H9 (cell line): ENCODE results near the gene IL21R. TPM values are rescaled to one million over a fixed set of nuclear protein-coding genes. Genes with fewer than 3 reads are reported as not detected.

Experiments used
- DNase-seq: peaks from one replicate; pipeline ENCODE4 v3.0.0-alpha.2; 2017
- H2AFZ ChIP-seq: one replicate; pipeline ENCODE4 v1.6.1; 2013; ENCODE audit warnings: mild to moderate bottlenecking, low read length, control low read depth, moderate library complexity
- H2AK5ac ChIP-seq: 2 replicates; pipeline ENCODE4 v1.6.1; 2013; ENCODE audit warnings: low read length, control low read depth, mixed read lengths; ENCODE audit not compliant: insufficient read length
- H2BK120ac ChIP-seq: one replicate; pipeline ENCODE4 v1.6.1; 2013; ENCODE audit warnings: low read depth, mild to moderate bottlenecking, low read length, control low read depth, inconsistent platforms; ENCODE audit not compliant: poor library complexity, severe bottlenecking
- H2BK12ac ChIP-seq: 2 replicates; pipeline ENCODE4 v1.6.1; 2013; ENCODE audit warnings: low read length, control low read depth, mixed read lengths, low read depth; ENCODE audit not compliant: insufficient read length
- H2BK15ac ChIP-seq: 2 replicates; pipeline ENCODE4 v1.6.1; 2013; ENCODE audit warnings: low read depth, low read length, control low read depth
- H2BK20ac ChIP-seq: one replicate; pipeline ENCODE4 v1.6.1; 2013; ENCODE audit warnings: low read depth, mild to moderate bottlenecking, low read length, control low read depth, inconsistent platforms; ENCODE audit not compliant: poor library complexity, severe bottlenecking
- H2BK5ac ChIP-seq: 2 replicates; pipeline ENCODE4 v1.6.1; 2013; ENCODE audit warnings: low read length, control low read depth, mixed read lengths; ENCODE audit not compliant: insufficient read length
- H3K14ac ChIP-seq: 2 replicates; pipeline ENCODE4 v1.6.1; 2013; ENCODE audit warnings: low read length, control low read depth; ENCODE audit not compliant: insufficient read depth
- H3K18ac ChIP-seq: 2 replicates; pipeline ENCODE4 v1.6.1; 2013; ENCODE audit warnings: low read depth, mild to moderate bottlenecking, mixed read lengths, low read length, control low read depth; ENCODE audit not compliant: insufficient read length
- H3K23ac ChIP-seq: 2 replicates; pipeline ENCODE4 v1.6.1; 2013; ENCODE audit warnings: low read length, control low read depth, mixed read lengths, low read depth; ENCODE audit not compliant: insufficient read length
- H3K23me2 ChIP-seq: 2 replicates; pipeline ENCODE4 v1.6.1; 2013; ENCODE audit warnings: low read depth, mild to moderate bottlenecking, mixed read lengths, low read length, control low read depth; ENCODE audit not compliant: insufficient read length, poor library complexity, severe bottlenecking
- H3K27ac ChIP-seq: 2 replicates; pipeline ENCODE4 v1.5.1; 2013; ENCODE audit warnings: low read length, control low read depth, mixed read lengths, low read depth; ENCODE audit not compliant: insufficient read length
- H3K27me3 ChIP-seq: 2 replicates; pipeline ENCODE4 v1.6.1; 2013; ENCODE audit warnings: low read length, control low read depth, inconsistent platforms; ENCODE audit not compliant: insufficient read depth
- H3K4ac ChIP-seq: 2 replicates; pipeline ENCODE4 v1.6.1; 2013; ENCODE audit warnings: low read depth, mild to moderate bottlenecking, control low read depth, inconsistent platforms, low read length, moderate library complexity
- H3K4me1 ChIP-seq: 2 replicates; pipeline ENCODE4 v1.6.1; 2013; ENCODE audit warnings: low read length, control low read depth, inconsistent platforms; ENCODE audit not compliant: insufficient read depth
- H3K4me2 ChIP-seq: 2 replicates; pipeline ENCODE4 v1.6.1; 2013; ENCODE audit warnings: low read length, control low read depth, mixed read lengths; ENCODE audit not compliant: insufficient read length, insufficient read depth
- H3K56ac ChIP-seq: 2 replicates; pipeline ENCODE4 v1.6.1; 2013; ENCODE audit warnings: low read depth, mild to moderate bottlenecking, mixed read lengths, low read length, control low read depth; ENCODE audit not compliant: insufficient read length
- H3K79me1 ChIP-seq: 2 replicates; pipeline ENCODE4 v1.6.1; 2013; ENCODE audit warnings: low read depth, mild to moderate bottlenecking, moderate library complexity, low read length, control low read depth, inconsistent platforms; ENCODE audit not compliant: insufficient read depth, poor library complexity, severe bottlenecking
- H3K79me2 ChIP-seq: 2 replicates; pipeline ENCODE4 v1.6.1; 2013; ENCODE audit warnings: low read length, control low read depth, inconsistent platforms; ENCODE audit not compliant: insufficient read depth
- H3K9ac ChIP-seq: 2 replicates; pipeline ENCODE4 v1.6.1; 2013; ENCODE audit warnings: low read length, control low read depth, mixed read lengths; ENCODE audit not compliant: insufficient read length; ENCODE audit errors: extremely low read depth
- H3K9me3 ChIP-seq: one replicate; pipeline ENCODE4 v1.6.1; 2013; ENCODE audit warnings: low read depth, low read length, inconsistent platforms; ENCODE audit not compliant: control insufficient read depth
- H3T11ph ChIP-seq: one replicate; pipeline ENCODE4 v1.6.1; 2013; ENCODE audit warnings: mild to moderate bottlenecking, low read length, control low read depth, inconsistent platforms
- H4K20me1 ChIP-seq: one replicate; pipeline ENCODE4 v1.6.1; 2013; ENCODE audit not compliant: control insufficient read depth, insufficient read length, insufficient read depth
- H4K5ac ChIP-seq: 2 replicates; pipeline ENCODE4 v1.6.1; 2013; ENCODE audit warnings: low read depth, mild to moderate bottlenecking, mixed read lengths, low read length, control low read depth; ENCODE audit not compliant: insufficient read length
- H4K8ac ChIP-seq: replicated peaks from 2 replicates; pipeline ENCODE4 v1.6.1; 2013; ENCODE audit warnings: low read length, control low read depth, mixed read lengths, low read depth; ENCODE audit not compliant: insufficient read length
- H4K91ac ChIP-seq: 2 replicates; pipeline ENCODE4 v1.6.1; 2013; ENCODE audit warnings: low read depth, mild to moderate bottlenecking, moderate library complexity, mixed read lengths, low read length, control low read depth; ENCODE audit not compliant: insufficient read length
- H3K27ac Mint-ChIP-seq, 3 experiments: 2 replicates in 2 of 3; 3 replicates in 1 of 3; pipeline ENCODE4 v1.8.0; 2020 to 2021; ENCODE audit warnings: mixed read lengths in 3 of 3, mild to moderate bottlenecking in 1 of 3, moderate library complexity in 1 of 3
- H3K27me3 Mint-ChIP-seq: 2 replicates; pipeline ENCODE4 v1.8.0; 2021; ENCODE audit warnings: low read depth, mild to moderate bottlenecking, moderate library complexity, mixed read lengths
- H3K36me3 Mint-ChIP-seq, 3 experiments: 2 replicates in 2 of 3; 3 replicates in 1 of 3; pipeline ENCODE4 v1.8.0; 2020 to 2021; ENCODE audit warnings: low read depth in 3 of 3, mixed read lengths in 3 of 3; ENCODE audit not compliant: insufficient read depth in 1 of 3
- H3K4me1 Mint-ChIP-seq, 2 experiments: 2 replicates each; pipeline ENCODE4 v1.8.0; 2020; ENCODE audit warnings: mixed read lengths in 2 of 2
- H3K4me3 Mint-ChIP-seq, 2 experiments: 2 replicates in 1 of 2; 3 replicates in 1 of 2; pipeline ENCODE4 v1.8.0; 2020 to 2021; ENCODE audit warnings: mild to moderate bottlenecking in 2 of 2, mixed read lengths in 2 of 2, moderate library complexity in 1 of 2
- H3K9me3 Mint-ChIP-seq, 2 experiments: 2 replicates in 1 of 2; 3 replicates in 1 of 2; pipeline ENCODE4 v1.8.0; 2020; ENCODE audit warnings: mild to moderate bottlenecking in 2 of 2, mixed read lengths in 2 of 2, moderate library complexity in 1 of 2
- WGBS: extraction: QIAGEN DNeasy Blood & Tissue Kit; methylation state at CpG from one replicate; pipeline ENCODE4 v1.1.7; 2013; ENCODE audit warnings: missing lambda C conversion rate, low lambda C conversion rate, mixed read lengths; ENCODE audit not compliant: insufficient read length; ENCODE audit errors: extremely low coverage; 5-methylcytosine and 5-hydroxymethylcytosine counted together
- total RNA-seq: library from RNA; stranded (reverse); gene quantifications from 2 replicates; pipeline ENCODE4 v1.2.1, GENCODE V29; 2021
- TF ChIP-seq, protein P1 (sequence below): fragments of 200-600 bp; sonication (generic); conservative IDR thresholded peaks from 3 replicates; pipeline ENCODE4 v1.8.0; 2021; ENCODE audit warnings: antibody characterized with exemption, mild to moderate bottlenecking

Gene IL21R
- total RNA-seq, 1 experiment from 2014 or later, result 0.07 TPM

DNA sequence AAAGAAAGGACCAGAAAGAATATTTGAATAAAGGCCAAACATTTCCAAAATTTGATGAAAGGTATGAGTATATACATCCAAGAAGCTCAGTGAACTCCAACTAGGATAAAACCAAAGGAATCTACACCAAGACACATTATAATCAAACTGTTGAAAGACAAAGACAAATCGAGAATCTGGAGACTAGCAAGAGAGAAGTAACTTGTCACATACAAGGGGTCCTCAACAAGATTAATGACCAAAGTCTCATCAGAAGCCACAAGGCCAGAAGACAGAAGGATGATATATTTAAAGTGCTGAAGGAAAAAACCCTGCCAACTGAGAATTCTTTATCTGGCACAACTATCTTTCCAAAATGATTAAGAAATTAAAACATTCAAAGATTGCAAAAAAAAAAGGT lies 9.3 kb upstream of the IL21R start:
- Histone ChIP-seq H3K9ac (no peak overlapping the region), H3K9me3 (no peaks in the 10 kb centered on the region), H3K27ac (no peak overlapping the region), H4K5ac (no peak overlapping the region), H3K79me2 (no peaks in the 10 kb centered on the region), H3K23ac (no peak overlapping the region), H2AK5ac (no peak overlapping the region), H2AFZ (no peak overlapping the region), H3K18ac (no peak overlapping the region), H3K4ac (no peak overlapping the region), H4K91ac (no peak overlapping the region), H3K4me2 (no peak overlapping the region), H2BK5ac (no peak overlapping the region), H3K4me1 (no peaks in the 10 kb centered on the region), H3K56ac (no peak overlapping the region), H3K79me1 (no peaks in the 10 kb centered on the region), H3K23me2 (no peaks in the 10 kb centered on the region), H3K27me3 (no peaks in the 10 kb centered on the region), H4K8ac (no peak overlapping the region), H2BK15ac (no peak overlapping the region), H2BK12ac (no peak overlapping the region), H2BK120ac (no peak overlapping the region), H3K14ac (no peak overlapping the region), H2BK20ac (no peak overlapping the region), H4K20me1 (no peaks in the 10 kb centered on the region), H3T11ph (no peak overlapping the region)
- TF ChIP-seq, protein P1, sequence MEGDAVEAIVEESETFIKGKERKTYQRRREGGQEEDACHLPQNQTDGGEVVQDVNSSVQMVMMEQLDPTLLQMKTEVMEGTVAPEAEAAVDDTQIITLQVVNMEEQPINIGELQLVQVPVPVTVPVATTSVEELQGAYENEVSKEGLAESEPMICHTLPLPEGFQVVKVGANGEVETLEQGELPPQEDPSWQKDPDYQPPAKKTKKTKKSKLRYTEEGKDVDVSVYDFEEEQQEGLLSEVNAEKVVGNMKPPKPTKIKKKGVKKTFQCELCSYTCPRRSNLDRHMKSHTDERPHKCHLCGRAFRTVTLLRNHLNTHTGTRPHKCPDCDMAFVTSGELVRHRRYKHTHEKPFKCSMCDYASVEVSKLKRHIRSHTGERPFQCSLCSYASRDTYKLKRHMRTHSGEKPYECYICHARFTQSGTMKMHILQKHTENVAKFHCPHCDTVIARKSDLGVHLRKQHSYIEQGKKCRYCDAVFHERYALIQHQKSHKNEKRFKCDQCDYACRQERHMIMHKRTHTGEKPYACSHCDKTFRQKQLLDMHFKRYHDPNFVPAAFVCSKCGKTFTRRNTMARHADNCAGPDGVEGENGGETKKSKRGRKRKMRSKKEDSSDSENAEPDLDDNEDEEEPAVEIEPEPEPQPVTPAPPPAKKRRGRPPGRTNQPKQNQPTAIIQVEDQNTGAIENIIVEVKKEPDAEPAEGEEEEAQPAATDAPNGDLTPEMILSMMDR, result no peak
- Mint-ChIP-seq H3K4me3 (no peak overlapping the region), H3K36me3 (no peaks in the 10 kb centered on the region), H3K27me3 (peaks cover 2% of the 10 kb centered on the region; the same call in 1 of the 2 replicates), H3K9me3 (peaks cover 4 to 5% of the 10 kb centered on the region in 2 experiments; a peak in 3 of 5 replicates), H3K27ac (no peak overlapping the region), H3K4me1 (no peaks in the 10 kb centered on the region)
- no peak for DNase-seq
- no CpG with 5 or more reads among the region's 1 CpG for WGBS
